Kidney capillary endothelial cell (primary cell): Measurements from ENCODE around the gene C15orf61.
A peak's percentile ranks its signal among the peaks of the same experiment; 100 is the strongest.

Source experiments
- DNase-seq: peaks from one replicate; pipeline ENCODE4 v3.0.0-alpha.2; 2018; ENCODE audit warnings: low spot score

C15orf61 gene

GRCh38 chr15:67515090-67515489, 5.8 kb upstream of the C15orf61 start:
- no peak for DNase-seq

GRCh38 chr15:67515557-67515956, 5.4 kb upstream of the C15orf61 start:
- DNase-seq: no peak

- DNase-seq: no peak
These were observed 456 bp upstream of the C15orf61 start for GRCh38 chr15:67520321-67521028.

DNA sequence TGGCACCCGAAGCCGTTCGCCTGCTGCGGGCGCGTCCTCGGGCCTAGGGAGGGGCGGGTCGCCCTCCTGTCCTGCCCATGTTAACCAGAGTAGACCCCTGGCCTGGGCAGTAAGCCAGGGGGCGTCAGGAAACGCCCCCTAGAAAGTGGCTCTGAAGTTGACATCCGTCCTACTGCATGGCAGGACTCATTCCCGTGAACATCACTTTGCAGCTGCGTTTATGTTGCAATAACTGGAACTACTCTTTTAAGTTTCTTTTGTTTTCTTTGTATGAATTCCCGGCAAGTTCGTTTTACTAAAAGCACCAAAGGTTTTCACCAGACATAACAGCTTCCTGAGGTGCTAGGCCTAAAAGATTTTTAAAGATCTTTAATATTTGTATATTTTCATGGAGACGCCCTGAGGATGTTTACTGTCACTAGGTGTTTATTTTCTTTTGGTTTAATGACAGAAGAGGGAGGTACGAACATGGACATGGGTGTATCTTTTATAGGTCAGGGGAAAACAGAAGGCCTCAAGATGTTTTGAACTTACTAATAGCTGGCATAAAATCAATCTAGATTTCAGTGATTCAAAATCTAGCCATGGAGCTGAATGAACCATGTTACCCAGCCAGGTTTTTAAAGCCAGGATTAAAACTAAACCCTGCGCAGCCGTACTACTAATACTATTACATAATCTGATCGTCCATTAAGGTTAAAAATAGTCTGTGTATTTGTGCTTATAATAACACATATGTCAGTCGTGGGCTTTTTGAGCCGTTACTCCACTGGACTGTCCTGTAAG, 1.0 kb downstream of the C15orf61 start:
- peak; percentile 13 for DNase-seq

GRCh38 chr15:67523330-67523729, 2.4 kb downstream of the C15orf61 start:
- no peak for DNase-seq

- no peak for DNase-seq
These were observed 3.3 kb downstream of the C15orf61 start for GRCh38 chr15:67524235-67524634.

DNA sequence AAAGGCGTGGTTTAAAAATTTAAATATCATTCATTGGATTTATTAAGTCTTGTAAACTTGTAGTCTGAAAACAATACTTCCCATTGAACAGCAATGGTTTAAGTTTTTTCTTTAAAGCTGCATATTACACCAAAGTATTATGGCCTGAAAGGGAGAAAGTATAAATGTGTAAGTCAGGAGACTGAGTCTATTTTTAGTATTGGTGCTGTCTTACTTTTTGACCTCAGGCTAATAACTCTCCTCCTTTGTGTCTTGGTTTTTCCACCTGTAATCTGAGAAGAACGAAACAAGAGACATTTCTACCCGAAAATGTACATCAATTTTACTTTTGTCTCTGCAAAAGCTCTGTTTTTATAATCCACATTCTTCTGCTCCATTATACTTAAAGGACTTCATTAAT, 7.6 kb downstream of the C15orf61 start:
- no peak for DNase-seq

DNA sequence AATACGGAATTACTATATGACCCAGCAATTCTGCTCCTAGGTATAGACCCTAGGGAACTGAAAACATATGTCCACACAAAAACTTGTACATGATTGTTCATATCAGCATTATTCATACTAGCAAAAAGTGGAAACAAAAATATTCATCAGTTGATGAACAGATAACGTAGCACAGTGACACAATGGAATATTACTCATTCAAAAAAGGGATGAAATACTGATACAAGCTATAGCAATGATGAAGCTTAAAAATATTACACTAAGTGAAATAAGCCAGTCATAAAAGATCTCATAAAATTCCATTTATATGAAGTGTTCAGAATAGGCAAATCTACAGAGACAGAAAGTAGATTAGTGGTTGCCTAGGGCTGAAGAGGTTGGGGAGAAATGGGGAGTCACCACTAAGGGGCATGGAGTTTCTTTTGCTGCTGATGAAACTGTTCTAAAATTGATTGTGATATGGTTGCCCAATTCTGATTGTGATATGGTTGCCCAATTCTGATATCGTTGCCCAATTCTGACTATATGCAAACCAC, 10.5 kb downstream of the C15orf61 start:
- DNase-seq: no peak

DNA sequence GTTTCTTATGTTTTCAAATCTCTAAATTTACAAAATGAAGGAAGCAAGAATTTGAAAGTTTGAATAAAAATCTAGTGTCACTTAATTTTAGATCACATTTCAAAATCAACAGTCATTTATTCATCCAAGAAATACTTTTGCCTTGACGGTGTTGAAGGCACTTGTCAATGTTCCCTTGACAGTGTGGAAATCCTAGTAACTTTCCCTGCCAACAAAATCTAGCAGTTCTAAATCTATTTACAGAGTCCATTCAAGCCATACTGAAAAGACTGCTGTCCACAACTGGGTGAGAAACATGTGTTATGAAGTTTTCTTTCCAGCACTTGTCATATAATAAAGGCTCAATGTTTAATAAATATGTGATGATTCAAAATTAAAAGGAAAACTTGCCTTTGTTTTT, 12.9 kb downstream of the C15orf61 start:
- no peak for DNase-seq

- DNase-seq: no peak
These were observed 13.4 kb downstream of the C15orf61 start for GRCh38 chr15:67534360-67534759.

DNA sequence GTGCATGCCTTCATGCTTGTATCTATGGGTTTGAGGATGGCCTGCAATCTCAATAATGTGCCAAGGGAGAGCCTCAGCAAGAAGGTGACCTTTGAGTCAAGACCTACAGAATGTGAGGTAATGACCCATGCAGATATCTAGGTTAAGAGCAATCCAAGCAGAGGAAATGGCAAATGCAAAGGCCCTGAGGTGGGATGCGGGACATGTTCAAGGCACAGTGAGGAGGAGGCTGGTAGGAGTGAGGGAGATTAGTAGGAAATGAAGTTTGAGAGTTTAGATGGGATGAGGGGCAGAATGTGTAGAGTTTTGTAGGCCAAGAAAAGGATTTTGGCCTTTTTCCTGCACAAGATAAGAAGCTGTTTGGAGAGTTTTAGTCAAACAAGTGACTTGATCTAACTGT, 16.8 kb downstream of the C15orf61 start:
- no peak for DNase-seq

DNA sequence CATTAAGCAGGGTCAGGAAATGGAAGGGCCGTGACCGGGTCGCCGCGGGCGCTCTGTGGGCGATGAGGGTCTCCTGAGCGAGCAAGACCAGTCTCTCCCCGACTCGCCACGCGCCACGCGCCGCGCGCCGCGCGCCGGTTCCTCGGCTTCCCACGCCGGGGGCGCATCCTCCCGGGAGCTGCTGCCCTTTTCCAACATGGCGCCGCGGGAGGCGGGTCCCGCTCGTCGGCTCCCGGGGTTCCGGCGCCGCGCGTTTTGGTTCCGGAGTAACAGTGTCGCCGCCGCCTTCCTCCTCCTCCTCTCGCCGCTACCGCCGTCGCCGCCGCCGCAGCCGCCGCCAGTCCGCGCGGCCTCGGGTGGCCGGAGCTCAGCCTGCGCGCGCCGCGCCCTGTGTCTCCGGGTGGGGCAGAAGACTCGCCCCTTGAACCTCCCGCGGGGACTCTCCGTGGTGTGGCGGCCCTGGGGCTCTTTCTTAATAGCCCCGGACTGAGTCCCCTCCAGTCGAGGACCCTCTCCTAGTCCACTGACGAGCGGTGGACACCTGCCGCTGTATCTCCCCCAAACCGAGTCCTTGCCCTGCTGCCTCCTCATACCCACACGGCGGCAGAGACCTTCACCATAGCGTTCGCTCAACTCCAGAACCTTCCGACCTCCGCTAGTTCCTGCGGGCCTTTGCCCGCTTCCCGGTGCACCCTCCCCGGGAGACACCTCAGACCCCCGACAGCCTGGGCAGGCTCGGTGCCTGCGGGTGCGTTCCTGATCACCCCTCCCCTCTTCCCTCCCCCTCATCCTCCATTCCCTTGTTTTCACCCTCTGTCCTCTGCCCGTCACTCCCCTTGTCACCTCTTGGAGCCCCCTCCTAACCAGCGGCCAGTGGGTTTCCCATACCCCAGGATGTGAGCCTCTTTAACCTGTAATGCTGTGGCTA, 21.8 kb downstream of the C15orf61 start, which contains the start of gene MAP2K5:
Gene MAP2K5, plus strand, starts transcription at position 284 of the 928 bp plus-strand sequence. Its CDS starts 633 bp downstream, at position 917.
- DNase-seq: peak; percentile 41

- peak; percentile 7 for DNase-seq
These were observed 22.4 kb downstream of the C15orf61 start for GRCh38 chr15:67543348-67543718.

DNA sequence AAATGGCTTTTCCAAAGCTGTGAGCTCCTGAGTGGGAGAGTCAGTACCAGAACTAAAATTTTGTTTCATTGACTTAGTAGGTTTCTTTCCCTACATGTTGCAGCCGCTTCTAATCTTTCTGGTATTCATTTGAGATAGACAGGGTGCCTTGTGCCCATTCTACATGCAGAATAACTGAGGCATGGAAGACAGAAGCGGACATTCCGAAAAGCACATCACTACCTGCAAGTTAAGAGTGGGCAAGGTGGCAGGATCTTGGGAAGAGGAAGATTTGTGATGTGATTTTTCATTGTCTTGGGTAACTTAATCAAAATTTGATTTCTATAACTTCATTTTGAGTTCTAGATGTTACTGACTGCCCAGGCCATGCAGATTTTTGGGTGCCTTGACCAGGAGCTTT, 23.5 kb downstream of the C15orf61 start:
- no peak for DNase-seq

- DNase-seq: no peak
These were observed 24.9 kb downstream of the C15orf61 start for GRCh38 chr15:67545864-67546263.

DNA sequence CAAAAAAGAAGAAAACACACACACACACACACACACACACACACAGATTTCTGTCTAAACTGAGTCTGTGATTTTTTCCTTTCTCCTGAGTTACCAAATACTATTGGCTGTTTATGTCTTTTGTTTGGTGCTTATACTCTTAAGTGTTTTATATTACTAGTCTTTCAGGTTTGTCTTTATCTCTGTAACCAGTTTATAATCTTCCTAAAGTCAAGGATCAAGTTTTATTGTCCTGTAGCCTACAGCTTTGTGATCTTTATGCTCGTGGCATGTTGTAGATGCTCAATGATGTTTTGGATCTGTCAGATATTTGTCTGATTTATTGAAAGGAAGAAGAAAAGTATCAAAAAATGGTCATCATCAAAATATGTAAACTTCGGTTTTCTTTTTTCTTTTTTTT, 26.1 kb downstream of the C15orf61 start:
- no peak for DNase-seq

- no peak for DNase-seq
These were observed 26.9 kb downstream of the C15orf61 start for GRCh38 chr15:67547836-67548235.

DNA sequence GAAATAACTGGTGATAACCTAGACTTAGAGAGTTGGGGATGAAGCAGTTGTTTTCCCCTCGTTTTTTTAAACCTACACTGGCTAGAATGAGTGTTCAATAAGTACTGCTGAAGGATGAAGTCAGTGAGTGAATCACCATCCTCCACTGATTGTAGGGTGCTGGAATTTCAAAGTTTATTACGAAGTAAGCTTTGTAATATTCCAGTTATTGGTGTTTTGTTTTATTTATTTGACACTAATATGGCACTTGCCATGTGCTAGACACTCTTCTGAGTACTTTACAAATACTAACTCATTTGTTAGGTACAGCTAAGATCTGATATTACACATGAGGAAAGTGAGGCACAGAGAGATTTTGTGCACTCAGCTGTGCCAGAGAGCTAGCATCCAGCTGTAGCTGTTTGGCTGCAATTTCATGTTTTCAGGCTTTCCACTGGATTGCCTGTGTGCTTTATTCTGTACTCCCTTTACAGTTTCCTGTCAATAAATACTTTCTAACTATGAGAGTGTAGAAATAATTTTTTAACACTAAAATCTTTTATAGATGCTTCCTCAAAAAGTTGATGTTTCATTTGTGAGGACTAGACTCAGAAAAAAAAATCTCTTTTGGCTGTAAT, 27.4 kb downstream of the C15orf61 start:
- peak; percentile 2 for DNase-seq

DNA sequence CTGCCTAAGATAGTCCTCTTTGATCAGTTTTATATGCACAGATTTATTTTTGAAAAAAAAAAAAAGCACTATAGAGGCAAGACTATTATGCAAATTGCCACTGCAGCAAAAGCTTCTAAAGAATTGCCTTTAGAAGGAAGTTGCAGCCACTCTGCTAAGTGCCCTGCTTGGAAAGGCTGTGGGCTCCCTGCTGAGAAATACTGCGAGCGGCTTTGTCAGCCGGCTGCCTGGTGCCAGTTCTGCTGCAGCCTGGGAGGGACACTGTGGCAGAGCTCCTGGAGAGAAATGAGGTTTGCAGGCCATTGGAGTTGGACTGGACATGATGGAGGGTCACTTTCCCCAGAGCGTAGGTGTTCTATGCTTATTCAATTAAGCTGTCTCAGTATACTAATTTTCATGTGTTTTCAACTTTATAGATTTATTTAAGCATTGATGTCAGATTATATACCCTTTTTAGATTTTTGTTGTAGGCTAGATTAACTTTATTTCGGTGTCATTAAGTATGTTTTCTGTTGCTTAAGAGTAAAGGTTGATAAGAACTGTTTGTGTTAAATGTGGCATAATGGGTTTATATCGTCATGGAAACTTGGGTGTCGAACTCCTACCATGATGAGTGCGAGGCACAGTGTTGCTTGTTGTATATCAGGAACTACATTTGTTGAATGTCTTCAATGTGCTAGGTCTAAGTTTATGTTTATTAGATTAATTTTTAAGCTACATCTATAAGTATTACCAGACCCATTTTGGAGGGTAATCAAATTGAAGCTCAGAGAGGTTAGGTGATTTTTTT, 28.1 kb downstream of the C15orf61 start:
- DNase-seq: no peak

DNA sequence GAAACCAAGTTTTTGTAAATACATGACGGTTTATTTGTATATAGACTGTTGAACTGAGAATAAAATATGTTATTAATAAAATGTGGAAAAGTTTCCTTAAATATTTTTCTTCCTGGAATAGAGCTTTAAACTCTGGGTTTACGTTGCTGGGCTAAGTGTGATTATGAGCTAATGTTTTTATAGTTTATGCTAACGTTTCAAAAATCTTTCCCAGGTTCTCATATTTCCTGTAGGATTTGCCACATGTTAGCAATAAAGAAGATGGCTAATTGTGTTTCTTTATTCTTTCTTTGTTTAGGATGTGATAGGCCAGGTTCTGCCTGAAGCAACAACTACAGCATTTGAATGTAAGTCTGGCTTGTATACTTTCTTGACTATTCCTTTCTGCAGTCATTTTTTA, 28.8 kb downstream of the C15orf61 start:
- no peak for DNase-seq

DNA sequence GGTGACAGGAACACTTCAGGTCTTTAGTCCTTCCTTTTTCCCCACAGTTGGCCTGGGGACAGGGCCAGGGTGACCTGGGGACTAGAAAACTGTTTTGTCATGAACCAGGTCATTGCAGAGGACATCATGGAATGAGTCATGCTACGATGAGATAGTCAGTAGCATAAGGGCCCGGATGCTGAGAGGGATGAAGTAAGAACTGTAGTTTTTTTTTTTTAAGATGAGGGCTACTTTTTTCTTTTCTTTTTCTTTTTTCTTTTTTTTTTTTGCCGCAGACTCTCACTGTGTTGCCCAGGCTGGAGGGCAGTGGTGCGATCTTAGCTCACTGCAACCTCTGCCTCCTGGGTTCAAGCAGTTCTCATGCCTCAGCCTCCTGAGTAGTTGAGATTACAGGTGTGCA, 29.6 kb downstream of the C15orf61 start:
- no peak for DNase-seq
